H1 (cell line): ENCODE data around the gene KLF14. TPM values are rescaled to one million over a fixed set of nuclear protein-coding genes. Genes with fewer than 3 reads are reported as not detected.

ENCODE experiments used
- CREB1 ChIP-seq: IDR thresholded peaks from 2 replicates; pipeline ENCODE4 v1.6.1; 2012; ENCODE audit warnings: inconsistent platforms
- polyA plus RNA-seq, 7 experiments: library from polyadenylated mRNA; depleted of rRNA in 3 of 7; stranded (reverse) in 5 of 7; unstranded in 2 of 7; fragments of >200 nt in 5 of 7; fragments of 200-250 nt in 2 of 7; gene quantifications; 1 replicate in 5 of 7; 2 replicates in 1 of 7; 4 replicates in 1 of 7; pipeline versions ENCODE4 v1.2.1 to v1.2.3, GENCODE V29; 2011 to 2013; ENCODE audit warnings: missing spikeins in 2 of 7, mixed read lengths in 2 of 7
- total RNA-seq: library from RNA; stranded (reverse); fragmentation: NEBNext Ultra II Directional; extraction: Animal tissue kit (Norgen Biotek cat#: 25700); gene quantifications from 2 replicates; pipeline ENCODE4 v1.2.1, GENCODE V29; 2021

Gene KLF14
- total and polyA plus RNA-seq, 2 of the 8 experiments (the other 6 are each of a cell fraction or from before 2014, with no cell fraction given): 0.02 TPM; not detected in 1

DNA sequence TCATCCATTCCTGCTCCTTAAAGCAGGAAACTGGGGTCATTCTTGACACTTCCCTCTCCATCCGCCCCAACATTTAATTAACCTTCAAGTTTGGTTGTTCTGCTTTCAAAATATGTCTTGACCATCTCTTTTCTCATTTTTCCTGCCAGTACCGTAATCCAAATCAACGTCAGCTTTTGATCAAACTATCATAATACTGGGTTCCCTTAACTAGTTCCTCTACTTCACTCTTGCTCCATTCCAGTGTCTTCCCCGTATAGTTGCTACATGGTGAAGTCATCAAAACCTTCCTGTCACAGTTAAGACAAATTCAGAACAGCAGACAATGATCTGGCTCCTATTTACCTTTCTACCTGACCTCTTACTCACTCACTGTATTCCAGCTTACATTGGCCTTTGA is 6.6 kb upstream of the KLF14 start (continued):
- no peak for TF ChIP-seq CREB1
